ENCODE measurements around the gene PTH1R.

- TF ChIP-seq, protein P1, sequence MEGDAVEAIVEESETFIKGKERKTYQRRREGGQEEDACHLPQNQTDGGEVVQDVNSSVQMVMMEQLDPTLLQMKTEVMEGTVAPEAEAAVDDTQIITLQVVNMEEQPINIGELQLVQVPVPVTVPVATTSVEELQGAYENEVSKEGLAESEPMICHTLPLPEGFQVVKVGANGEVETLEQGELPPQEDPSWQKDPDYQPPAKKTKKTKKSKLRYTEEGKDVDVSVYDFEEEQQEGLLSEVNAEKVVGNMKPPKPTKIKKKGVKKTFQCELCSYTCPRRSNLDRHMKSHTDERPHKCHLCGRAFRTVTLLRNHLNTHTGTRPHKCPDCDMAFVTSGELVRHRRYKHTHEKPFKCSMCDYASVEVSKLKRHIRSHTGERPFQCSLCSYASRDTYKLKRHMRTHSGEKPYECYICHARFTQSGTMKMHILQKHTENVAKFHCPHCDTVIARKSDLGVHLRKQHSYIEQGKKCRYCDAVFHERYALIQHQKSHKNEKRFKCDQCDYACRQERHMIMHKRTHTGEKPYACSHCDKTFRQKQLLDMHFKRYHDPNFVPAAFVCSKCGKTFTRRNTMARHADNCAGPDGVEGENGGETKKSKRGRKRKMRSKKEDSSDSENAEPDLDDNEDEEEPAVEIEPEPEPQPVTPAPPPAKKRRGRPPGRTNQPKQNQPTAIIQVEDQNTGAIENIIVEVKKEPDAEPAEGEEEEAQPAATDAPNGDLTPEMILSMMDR (IDR thresholded peaks at IDR 0.05) = no peak
- TF ChIP-seq POLR2A (IDR thresholded peaks at IDR 0.05; ENCODE audit: low read depth) = no peak
Measured at GRCh38 chr3:46905661-46906451, 28.3 kb downstream of the PTH1R start.

All from esophagus muscularis mucosa (tissue), 3 donors.